HCT116 (cell line): Measurements from ENCODE around the gene TJP1.

Source experiments
- CTCF ChIP-seq, 3 experiments: fragments of 200-600 bp in 1 of 3; sonication (generic) in 1 of 3; IDR thresholded peaks in 2 of 3; conservative IDR thresholded peaks in 1 of 3; 2 replicates each; pipeline ENCODE4 v1.5.1; 2012 to 2017; ENCODE audit warnings: low read depth in 2 of 3, low read length in 2 of 3, antibody characterized with exemption in 1 of 3, borderline replicate concordance in 1 of 3, control low read depth in 1 of 3, mild to moderate bottlenecking in 1 of 3, mixed read lengths in 1 of 3, mixed run types in 1 of 3, moderate library complexity in 1 of 3; ENCODE audit not compliant: insufficient read depth in 1 of 3
- EZH2 ChIP-seq: fragments of 200-600 bp; sonication (generic); IDR thresholded peaks from 2 replicates; pipeline ENCODE4 v1.6.1; 2017; ENCODE audit warnings: antibody characterized with exemption, mixed run types
- POLR2AphosphoS5 ChIP-seq: IDR thresholded peaks from 2 replicates; pipeline ENCODE4 v1.6.1; 2011; ENCODE audit warnings: mild to moderate bottlenecking, low read depth, low read length, moderate library complexity
- RAD21 ChIP-seq: IDR thresholded peaks from 2 replicates; pipeline ENCODE4 v1.6.1; 2012; ENCODE audit warnings: low read depth, mild to moderate bottlenecking
- SIN3A ChIP-seq: IDR thresholded peaks from 2 replicates; pipeline ENCODE4 v1.6.1; 2012; ENCODE audit warnings: low read depth
- SP1 ChIP-seq: IDR thresholded peaks from 2 replicates; pipeline ENCODE4 v1.6.1; 2012; ENCODE audit warnings: low read depth
- YY1 ChIP-seq: IDR thresholded peaks from 2 replicates; pipeline ENCODE4 v1.6.1; 2011; ENCODE audit warnings: low read length, low read depth, moderate library complexity, mild to moderate bottlenecking; ENCODE audit not compliant: insufficient replicate concordance; ENCODE audit errors: extremely low read depth
- TF ChIP-seq, protein P1 (sequence below): IDR thresholded peaks from 2 replicates; pipeline ENCODE4 v1.6.1; 2012; ENCODE audit warnings: low read depth
- TF ChIP-seq, protein P2 (sequence below): IDR thresholded peaks from 2 replicates; pipeline ENCODE4 v1.6.1; 2012

DNA sequence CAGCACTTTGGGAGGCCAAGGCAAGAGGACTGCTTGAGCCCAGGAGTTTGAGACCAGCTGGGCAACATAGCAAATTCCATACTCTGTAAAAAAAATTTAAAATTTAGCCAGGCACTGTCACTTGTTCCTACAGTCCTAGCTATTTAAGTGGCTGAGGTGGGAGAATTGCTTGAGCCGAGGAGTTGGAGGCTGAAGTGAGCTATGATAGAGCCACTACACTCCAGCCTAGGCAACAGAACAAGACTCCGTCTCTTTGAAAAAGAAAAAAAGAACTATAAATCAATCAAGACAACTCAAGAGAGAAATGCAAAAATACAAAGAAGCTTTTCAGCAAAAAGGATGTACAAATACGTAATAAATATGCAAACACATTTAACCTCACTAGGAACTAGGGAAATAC lies 78.8 kb downstream of the TJP1 start:
- TF ChIP-seq POLR2AphosphoS5 (no peak), SP1 (no peak), EZH2 (no peak), CTCF (IDR thresholded peaks at IDR 0.05 in 2 of 3, conservative IDR thresholded peaks at IDR 0.05 in 1 of 3; ENCODE audit: borderline replicate concordance in 1 of 3, insufficient read depth in 1 of 3, low read depth in 2 of 3, low read length in 2 of 3) (no peak), RAD21 (no peak), SIN3A (no peak), YY1 (no peak)
- TF ChIP-seq, protein P1, sequence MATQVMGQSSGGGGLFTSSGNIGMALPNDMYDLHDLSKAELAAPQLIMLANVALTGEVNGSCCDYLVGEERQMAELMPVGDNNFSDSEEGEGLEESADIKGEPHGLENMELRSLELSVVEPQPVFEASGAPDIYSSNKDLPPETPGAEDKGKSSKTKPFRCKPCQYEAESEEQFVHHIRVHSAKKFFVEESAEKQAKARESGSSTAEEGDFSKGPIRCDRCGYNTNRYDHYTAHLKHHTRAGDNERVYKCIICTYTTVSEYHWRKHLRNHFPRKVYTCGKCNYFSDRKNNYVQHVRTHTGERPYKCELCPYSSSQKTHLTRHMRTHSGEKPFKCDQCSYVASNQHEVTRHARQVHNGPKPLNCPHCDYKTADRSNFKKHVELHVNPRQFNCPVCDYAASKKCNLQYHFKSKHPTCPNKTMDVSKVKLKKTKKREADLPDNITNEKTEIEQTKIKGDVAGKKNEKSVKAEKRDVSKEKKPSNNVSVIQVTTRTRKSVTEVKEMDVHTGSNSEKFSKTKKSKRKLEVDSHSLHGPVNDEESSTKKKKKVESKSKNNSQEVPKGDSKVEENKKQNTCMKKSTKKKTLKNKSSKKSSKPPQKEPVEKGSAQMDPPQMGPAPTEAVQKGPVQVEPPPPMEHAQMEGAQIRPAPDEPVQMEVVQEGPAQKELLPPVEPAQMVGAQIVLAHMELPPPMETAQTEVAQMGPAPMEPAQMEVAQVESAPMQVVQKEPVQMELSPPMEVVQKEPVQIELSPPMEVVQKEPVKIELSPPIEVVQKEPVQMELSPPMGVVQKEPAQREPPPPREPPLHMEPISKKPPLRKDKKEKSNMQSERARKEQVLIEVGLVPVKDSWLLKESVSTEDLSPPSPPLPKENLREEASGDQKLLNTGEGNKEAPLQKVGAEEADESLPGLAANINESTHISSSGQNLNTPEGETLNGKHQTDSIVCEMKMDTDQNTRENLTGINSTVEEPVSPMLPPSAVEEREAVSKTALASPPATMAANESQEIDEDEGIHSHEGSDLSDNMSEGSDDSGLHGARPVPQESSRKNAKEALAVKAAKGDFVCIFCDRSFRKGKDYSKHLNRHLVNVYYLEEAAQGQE = no peak
- TF ChIP-seq, protein P2, sequence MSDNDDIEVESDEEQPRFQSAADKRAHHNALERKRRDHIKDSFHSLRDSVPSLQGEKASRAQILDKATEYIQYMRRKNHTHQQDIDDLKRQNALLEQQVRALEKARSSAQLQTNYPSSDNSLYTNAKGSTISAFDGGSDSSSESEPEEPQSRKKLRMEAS = no peak
